ENCODE data around the gene GPR33. TPM values are rescaled to one million over a fixed set of nuclear protein-coding genes. Genes with fewer than 3 reads are reported as not detected.
A peak's percentile ranks its signal among the peaks of the same experiment; 100 is the strongest.
"Not testable (repeated sequence)": the region's sequence is repeated elsewhere in the genome, so short reads cannot be mapped to it uniquely, and the experiment has no call there.

Gene GPR33
- total RNA-seq, 4 donors from 2014 or later = not detected

GRCh38 chr14:31442284-31442683 lies 45.6 kb downstream of the GPR33 start:
- no peak for DNase-seq (ENCODE audit: low spot score)
- TF ChIP-seq CTCF (IDR thresholded peaks at IDR 0.05) = no peak
- ATAC-seq (ENCODE audit: low FRiP score) = no peak

GRCh38 chr14:31441273-31442111 lies 46.3 kb downstream of the GPR33 start:
- ATAC-seq (ENCODE audit: low FRiP score) = peak; percentile 86
- no peak for TF ChIP-seq CTCF (IDR thresholded peaks at IDR 0.05)

GRCh38 chr14:31440280-31440679 lies 47.6 kb downstream of the GPR33 start:
- ATAC-seq (ENCODE audit: low FRiP score) (no peak), DNase-seq (ENCODE audit: low spot score) (no peak)
- no peak for TF ChIP-seq CTCF (IDR thresholded peaks at IDR 0.05)

More at GRCh38 chr14:31441273-31442111, 46.3 kb downstream of the GPR33 start:
- no peak for DNase-seq (ENCODE audit: low spot score)

GRCh38 chr14:31439561-31439960 lies 48.3 kb downstream of the GPR33 start:
- no peak for TF ChIP-seq CTCF (IDR thresholded peaks at IDR 0.05)
- ATAC-seq (ENCODE audit: low FRiP score) (no peak), DNase-seq (ENCODE audit: low spot score) (no peak)

GRCh38 chr14:31437045-31437691 lies 50.7 kb downstream of the GPR33 start:
- not testable (repeated sequence) for DNase-seq (ENCODE audit: low spot score)

GRCh38 chr14:31435276-31435675 lies 52.6 kb downstream of the GPR33 start:
- ATAC-seq (ENCODE audit: low FRiP score) (peak; percentile 87), DNase-seq (ENCODE audit: low spot score) (no peak)
- TF ChIP-seq CTCF (IDR thresholded peaks at IDR 0.05) = no peak

More at GRCh38 chr14:31437045-31437691, 50.7 kb downstream of the GPR33 start:
- ATAC-seq (ENCODE audit: low FRiP score) = not testable (repeated sequence)

Other genes with a start within 250 kb of the GPR33 start
- 10 to 100 TPM; 29.4 to 41.8 (median 31.9) TPM for gene HEATR5A, start 67.5 kb downstream of the GPR33 start, total RNA-seq
- 10 to 100 TPM; 25.1 to 54.4 (median 35.9) TPM for gene DTD2, start 30.5 kb downstream of the GPR33 start, total RNA-seq
- gene NUBPL, start 73.4 kb upstream of the GPR33 start, total RNA-seq = 10 to 100 TPM in 2 of 4 donors, 1 to 10 TPM in 2; 9.0 to 12.9 (median 10.9) TPM

Measured in omental fat pad (tissue), 4 donors.